Ascending aorta (tissue), 2 donors: ENCODE measurements around the gene ZFHX2. TPM values are rescaled to one million over a fixed set of nuclear protein-coding genes. Genes with fewer than 3 reads are reported as not detected.

Source experiments
- DNase-seq, 2 donors: peaks; one replicate each; pipeline ENCODE4 v3.0.0-alpha.2; 2019; ENCODE audit warnings: low spot score in 2 of 2
- H3K27ac ChIP-seq, 2 donors: fragments of 200-600 bp; sonication (generic); one replicate each; pipeline ENCODE4 v1.5.1; 2016 to 2017; ENCODE audit warnings: mild to moderate bottlenecking in 1 of 2
- H3K27me3 ChIP-seq: fragments of 200-600 bp; sonication (generic); one replicate; pipeline ENCODE4 v1.5.1; 2017
- H3K36me3 ChIP-seq, 2 donors: fragments of 200-600 bp; sonication (generic); one replicate each; pipeline ENCODE4 v1.5.1; 2016
- H3K4me1 ChIP-seq, 2 donors: fragments of 200-600 bp; sonication (generic); one replicate each; pipeline ENCODE4 v1.5.1; 2016 to 2017; ENCODE audit warnings: mild to moderate bottlenecking in 1 of 2
- H3K4me3 ChIP-seq, 2 donors: fragments of 200-600 bp; sonication (generic); one replicate each; pipeline ENCODE4 v1.5.1; 2016 to 2017; ENCODE audit warnings: mild to moderate bottlenecking in 1 of 2
- H3K9me3 ChIP-seq, 2 donors: fragments of 200-600 bp; sonication (generic); one replicate each; pipeline ENCODE4 v1.5.1; 2016
- CTCF ChIP-seq, 3 experiments: fragments of 200-600 bp in 2 of 3; fragments of 450-650 bp in 1 of 3; sonication (generic) in 2 of 3; IDR thresholded peaks; one replicate each; pipeline ENCODE4 v1.5.1; 2016 to 2019; ENCODE audit warnings: antibody characterized with exemption in 3 of 3, mild to moderate bottlenecking in 1 of 3, moderate library complexity in 1 of 3
- intact Hi-C: fragments of 100-400 bp; cut with DNase I; formaldehyde crosslinking; loops from one replicate; pipeline ENCODE4 v1.15.1; 2023
- total RNA-seq: library from RNA; depleted of rRNA; stranded (reverse); fragments of >200 nt; gene quantifications from one replicate; pipeline ENCODE4 v1.1.0, GENCODE V29; 2016

ZFHX2 gene
- total RNA-seq, 1 donor from 2014 or later = 1.3 TPM

- Histone ChIP-seq H3K36me3 (no peaks in the 10 kb centered on the region), H3K4me1 (peaks cover 0 to 4% of the 10 kb centered on the region in 2 donors), H3K9me3 (no peaks in the 10 kb centered on the region), H3K4me3 (no peak overlapping the region), H3K27ac (no peak overlapping the region), H3K27me3 (no peaks in the 10 kb centered on the region)
- no peak for DNase-seq
- intact Hi-C loops = no loop called here
- TF ChIP-seq CTCF (IDR thresholded peaks at IDR 0.05) = no peak
These were observed 3.6 kb downstream of the ZFHX2 start for GRCh38 chr14:23547924-23548323.

GRCh38 chr14:23546450-23547035 is 5.0 kb downstream of the ZFHX2 start:
- no peak for DNase-seq
- intact Hi-C loops = no loop called here
- no peaks in the 10 kb centered on the region for H3K36me3 ChIP-seq
- H3K27me3 ChIP-seq = no peaks in the 10 kb centered on the region
- H3K27ac ChIP-seq = no peak overlapping the region
- no peak for TF ChIP-seq CTCF (IDR thresholded peaks at IDR 0.05)
- no peaks in the 10 kb centered on the region for H3K9me3 ChIP-seq
- H3K4me1 ChIP-seq = no peaks in the 10 kb centered on the region
- no peak overlapping the region for H3K4me3 ChIP-seq

- Histone ChIP-seq H3K27me3 (no peaks in the 10 kb centered on the region), H3K4me3 (no peak overlapping the region), H3K36me3 (no peaks in the 10 kb centered on the region), H3K4me1 (no peaks in the 10 kb centered on the region), H3K27ac (no peak overlapping the region), H3K9me3 (no peaks in the 10 kb centered on the region)
- intact Hi-C loops = no loop called here
- no peak for TF ChIP-seq CTCF (IDR thresholded peaks at IDR 0.05)
- no peak for DNase-seq
These were observed 5.7 kb downstream of the ZFHX2 start for GRCh38 chr14:23545740-23546365.

GRCh38 chr14:23544511-23545447 is 6.8 kb downstream of the ZFHX2 start:
- no peaks in the 10 kb centered on the region for H3K4me1 ChIP-seq
- no peaks in the 10 kb centered on the region for H3K9me3 ChIP-seq
- no peak overlapping the region for H3K27ac ChIP-seq
- H3K27me3 ChIP-seq = no peaks in the 10 kb centered on the region
- TF ChIP-seq CTCF (IDR thresholded peaks at IDR 0.05) = no peak
- no peaks in the 10 kb centered on the region for H3K36me3 ChIP-seq
- no peak for DNase-seq
- intact Hi-C loops = no loop called here
- H3K4me3 ChIP-seq = no peak overlapping the region

- Histone ChIP-seq H3K27me3 (no peaks in the 10 kb centered on the region), H3K4me1 (no peaks in the 10 kb centered on the region), H3K9me3 (no peaks in the 10 kb centered on the region), H3K4me3 (no peak overlapping the region), H3K36me3 (no peaks in the 10 kb centered on the region), H3K27ac (no peak overlapping the region)
- no peak for TF ChIP-seq CTCF (IDR thresholded peaks at IDR 0.05)
- DNase-seq = no peak
- intact Hi-C loops = no loop called here
These were observed 8.2 kb downstream of the ZFHX2 start for GRCh38 chr14:23543403-23543802.
